ENCODE data around the gene CLOCK. TPM values are rescaled to one million over a fixed set of nuclear protein-coding genes. Genes with fewer than 3 reads are reported as not detected.

Gene CLOCK
- total and polyA plus RNA-seq, 9 of the 15 experiments (the other 6 are each of a cell fraction or from before 2014, with no cell fraction given) = 3.7 to 14.4 (median 9.4) TPM

- TF ChIP-seq NFXL1 (CRISPR knock-in tag; IDR thresholded peaks at IDR 0.05) (no peak), LCOR (CRISPR knock-in tag; IDR thresholded peaks at IDR 0.05) (no peak), BCOR (IDR thresholded peaks at IDR 0.05) (no peak), NR0B1 (IDR thresholded peaks at IDR 0.05; ENCODE audit: partially characterized antibody) (no peak), SMAD1 (IDR thresholded peaks at IDR 0.05; ENCODE audit: low read depth, low read length, partially characterized antibody) (no peak), KLF6 (CRISPR knock-in tag; IDR thresholded peaks at IDR 0.05; ENCODE audit: borderline replicate concordance) (no peak), ARID2 (IDR thresholded peaks at IDR 0.05) (no peak), LARP7 (IDR thresholded peaks at IDR 0.05) (no peak), FIP1L1 (IDR thresholded peaks at IDR 0.05; ENCODE audit: low read depth, low read length, poor library complexity, severe bottlenecking) (no peak), SMARCC2 (IDR thresholded peaks at IDR 0.05; ENCODE audit: low read depth) (peak; percentile 59; the same call in 1 of the 2 replicates), ZNF165 (CRISPR knock-in tag; IDR thresholded peaks at IDR 0.05; ENCODE audit: borderline replicate concordance) (no peak), OTX1 (CRISPR knock-in tag; IDR thresholded peaks at IDR 0.05) (no peak), CCNT2 (IDR thresholded peaks at IDR 0.05; ENCODE audit: borderline replicate concordance, extremely low read depth, insufficient read length, low read depth, low read length) (peak; percentile 51), ZNF75A (CRISPR knock-in tag; IDR thresholded peaks at IDR 0.05) (no peak), NCOA6 (IDR thresholded peaks at IDR 0.05) (no peak), ERF (CRISPR knock-in tag; IDR thresholded peaks at IDR 0.05) (no peak), ZNF518B (CRISPR knock-in tag; IDR thresholded peaks at IDR 0.05) (no peak), TEAD2 (tag; IDR thresholded peaks at IDR 0.05) (no peak), RAD51 (IDR thresholded peaks at IDR 0.05; ENCODE audit: borderline replicate concordance, low read depth) (no peak)
- TF ChIP-seq, protein P1, sequence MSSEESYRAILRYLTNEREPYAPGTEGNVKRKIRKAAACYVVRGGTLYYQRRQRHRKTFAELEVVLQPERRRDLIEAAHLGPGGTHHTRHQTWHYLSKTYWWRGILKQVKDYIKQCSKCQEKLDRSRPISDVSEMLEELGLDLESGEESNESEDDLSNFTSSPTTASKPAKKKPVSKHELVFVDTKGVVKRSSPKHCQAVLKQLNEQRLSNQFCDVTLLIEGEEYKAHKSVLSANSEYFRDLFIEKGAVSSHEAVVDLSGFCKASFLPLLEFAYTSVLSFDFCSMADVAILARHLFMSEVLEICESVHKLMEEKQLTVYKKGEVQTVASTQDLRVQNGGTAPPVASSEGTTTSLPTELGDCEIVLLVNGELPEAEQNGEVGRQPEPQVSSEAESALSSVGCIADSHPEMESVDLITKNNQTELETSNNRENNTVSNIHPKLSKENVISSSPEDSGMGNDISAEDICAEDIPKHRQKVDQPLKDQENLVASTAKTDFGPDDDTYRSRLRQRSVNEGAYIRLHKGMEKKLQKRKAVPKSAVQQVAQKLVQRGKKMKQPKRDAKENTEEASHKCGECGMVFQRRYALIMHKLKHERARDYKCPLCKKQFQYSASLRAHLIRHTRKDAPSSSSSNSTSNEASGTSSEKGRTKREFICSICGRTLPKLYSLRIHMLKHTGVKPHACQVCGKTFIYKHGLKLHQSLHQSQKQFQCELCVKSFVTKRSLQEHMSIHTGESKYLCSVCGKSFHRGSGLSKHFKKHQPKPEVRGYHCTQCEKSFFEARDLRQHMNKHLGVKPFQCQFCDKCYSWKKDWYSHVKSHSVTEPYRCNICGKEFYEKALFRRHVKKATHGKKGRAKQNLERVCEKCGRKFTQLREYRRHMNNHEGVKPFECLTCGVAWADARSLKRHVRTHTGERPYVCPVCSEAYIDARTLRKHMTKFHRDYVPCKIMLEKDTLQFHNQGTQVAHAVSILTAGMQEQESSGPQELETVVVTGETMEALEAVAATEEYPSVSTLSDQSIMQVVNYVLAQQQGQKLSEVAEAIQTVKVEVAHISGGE (CRISPR knock-in tag; IDR thresholded peaks at IDR 0.05) = no peak
- TF ChIP-seq, protein P2, sequence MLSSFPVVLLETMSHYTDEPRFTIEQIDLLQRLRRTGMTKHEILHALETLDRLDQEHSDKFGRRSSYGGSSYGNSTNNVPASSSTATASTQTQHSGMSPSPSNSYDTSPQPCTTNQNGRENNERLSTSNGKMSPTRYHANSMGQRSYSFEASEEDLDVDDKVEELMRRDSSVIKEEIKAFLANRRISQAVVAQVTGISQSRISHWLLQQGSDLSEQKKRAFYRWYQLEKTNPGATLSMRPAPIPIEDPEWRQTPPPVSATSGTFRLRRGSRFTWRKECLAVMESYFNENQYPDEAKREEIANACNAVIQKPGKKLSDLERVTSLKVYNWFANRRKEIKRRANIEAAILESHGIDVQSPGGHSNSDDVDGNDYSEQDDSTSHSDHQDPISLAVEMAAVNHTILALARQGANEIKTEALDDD (IDR thresholded peaks at IDR 0.05) = peak; percentile 42; the same call in 1 of the 2 replicates
Measured at GRCh38 chr4:55437356-55437796, 109.3 kb downstream of the CLOCK start (continued).

Measured in K562 (cell line).